ENCODE data around the gene CUTC.
"Not testable (repeated sequence)": the region's sequence is repeated elsewhere in the genome, so short reads cannot be mapped to it uniquely, and the experiment has no call there.

Gene CUTC

GRCh38 chr10:99733366-99733765 is 1.3 kb downstream of the CUTC start:
- Histone ChIP-seq H3K27me3 (replicated peaks; ENCODE audit: insufficient read depth, low read length) (no peaks in the 10 kb centered on the region), H3K4me1 (ENCODE audit: low read length) (no peaks in the 10 kb centered on the region), H3F3A (ENCODE audit: insufficient read depth, low read length) (peaks cover 8% of the 10 kb centered on the region), H2AFZ (ENCODE audit: low read length) (no peak overlapping the region), H3K4me2 (ENCODE audit: low read depth, low read length) (peak overlapping the region; percentile 37; the same call in 1 of the 2 replicates), H3K9ac (ENCODE audit: low read length) (no peak overlapping the region), H3K79me2 (ENCODE audit: low read length) (peaks cover 40% of the 10 kb centered on the region), H3K9me3 (replicated peaks; ENCODE audit: insufficient read depth, low read length) (no peaks in the 10 kb centered on the region), H3K36me3 (replicated peaks; ENCODE audit: insufficient read depth, low read length) (0 out of 2 replicates have a peak, but pooled peaks cover 6% of the 10 kb centered on the region), H3K4me3 (ENCODE audit: low read length) (no peak overlapping the region), H3K9me2 (replicated peaks; ENCODE audit: insufficient read depth, low read length) (no peaks in the 10 kb centered on the region), H3K27ac (ENCODE audit: low read length) (no peak overlapping the region), H4K20me1 (ENCODE audit: insufficient read depth, low read length) (no peaks in the 10 kb centered on the region)
- TF ChIP-seq EZH2 (optimal IDR thresholded peaks at IDR 0.05; ENCODE audit: low read depth, low read length) (no peak), CTCF (IDR thresholded peaks at IDR 0.05; ENCODE audit: low read length) (no peak), EZH2phosphoT487 (IDR thresholded peaks at IDR 0.05; ENCODE audit: low read length) (no peak)
- DNase-seq, result no peak

GRCh38 chr10:99734111-99734510 is 2.1 kb downstream of the CUTC start:
- not testable (repeated sequence) for H3F3A ChIP-seq (ENCODE audit: insufficient read depth, low read length); H3K9me2 ChIP-seq (replicated peaks; ENCODE audit: insufficient read depth, low read length); H3K4me3 ChIP-seq (ENCODE audit: low read length); H3K27me3 ChIP-seq (replicated peaks; ENCODE audit: insufficient read depth, low read length); H3K4me1 ChIP-seq (ENCODE audit: low read length); H3K9me3 ChIP-seq (replicated peaks; ENCODE audit: insufficient read depth, low read length); DNase-seq; H4K20me1 ChIP-seq (ENCODE audit: insufficient read depth, low read length); H3K4me2 ChIP-seq (ENCODE audit: low read depth, low read length); H2AFZ ChIP-seq (ENCODE audit: low read length); H3K36me3 ChIP-seq (replicated peaks; ENCODE audit: insufficient read depth, low read length); H3K9ac ChIP-seq (ENCODE audit: low read length); H3K27ac ChIP-seq (ENCODE audit: low read length)
- peaks cover 40% of the 10 kb centered on the region for H3K79me2 ChIP-seq (ENCODE audit: low read length)

- no peak overlapping the region for H3K4me3 ChIP-seq (ENCODE audit: low read length)
- no peaks in the 10 kb centered on the region for H3K9me2 ChIP-seq (replicated peaks; ENCODE audit: insufficient read depth, low read length)
- no peaks in the 10 kb centered on the region for H3K9me3 ChIP-seq (replicated peaks; ENCODE audit: insufficient read depth, low read length)
- H4K20me1 ChIP-seq (ENCODE audit: insufficient read depth, low read length), result no peaks in the 10 kb centered on the region
- H3K79me2 ChIP-seq (ENCODE audit: low read length), result peaks cover 9% of the 10 kb centered on the region; the same call in 1 of the 2 replicates
- no peak overlapping the region for H3K4me2 ChIP-seq (ENCODE audit: low read depth, low read length)
- H3F3A ChIP-seq (ENCODE audit: insufficient read depth, low read length), result no peaks in the 10 kb centered on the region
- no peak for DNase-seq
- H3K27ac ChIP-seq (ENCODE audit: low read length), result no peak overlapping the region
- peaks cover 20% of the 10 kb centered on the region for H3K36me3 ChIP-seq (replicated peaks; ENCODE audit: insufficient read depth, low read length)
- TF ChIP-seq EZH2 (optimal IDR thresholded peaks at IDR 0.05; ENCODE audit: low read depth, low read length), result no peak
- no peak for TF ChIP-seq CTCF (IDR thresholded peaks at IDR 0.05; ENCODE audit: low read length)
- TF ChIP-seq EZH2phosphoT487 (IDR thresholded peaks at IDR 0.05; ENCODE audit: low read length), result no peak
- no peak overlapping the region for H3K9ac ChIP-seq (ENCODE audit: low read length)
- no peaks in the 10 kb centered on the region for H3K27me3 ChIP-seq (replicated peaks; ENCODE audit: insufficient read depth, low read length)
- no peak overlapping the region for H2AFZ ChIP-seq (ENCODE audit: low read length)
- H3K4me1 ChIP-seq (ENCODE audit: low read length), result no peaks in the 10 kb centered on the region
Observed at GRCh38 chr10:99740260-99740659, 8.2 kb downstream of the CUTC start.

- DNase-seq, result no peak
- Histone ChIP-seq H3K27ac (ENCODE audit: low read length) (no peak overlapping the region), H3K4me1 (ENCODE audit: low read length) (no peaks in the 10 kb centered on the region), H3K9ac (ENCODE audit: low read length) (no peak overlapping the region), H3K4me2 (ENCODE audit: low read depth, low read length) (no peak overlapping the region), H3K27me3 (replicated peaks; ENCODE audit: insufficient read depth, low read length) (no peaks in the 10 kb centered on the region), H2AFZ (ENCODE audit: low read length) (no peak overlapping the region), H3K36me3 (replicated peaks; ENCODE audit: insufficient read depth, low read length) (peaks cover 20% of the 10 kb centered on the region), H3K9me2 (replicated peaks; ENCODE audit: insufficient read depth, low read length) (no peaks in the 10 kb centered on the region), H3K4me3 (ENCODE audit: low read length) (no peak overlapping the region), H4K20me1 (ENCODE audit: insufficient read depth, low read length) (no peaks in the 10 kb centered on the region), H3K79me2 (ENCODE audit: low read length) (peaks cover 9% of the 10 kb centered on the region; the same call in 1 of the 2 replicates), H3K9me3 (replicated peaks; ENCODE audit: insufficient read depth, low read length) (no peaks in the 10 kb centered on the region), H3F3A (ENCODE audit: insufficient read depth, low read length) (no peaks in the 10 kb centered on the region)
- TF ChIP-seq EZH2phosphoT487 (IDR thresholded peaks at IDR 0.05; ENCODE audit: low read length) (no peak), EZH2 (optimal IDR thresholded peaks at IDR 0.05; ENCODE audit: low read depth, low read length) (no peak), CTCF (IDR thresholded peaks at IDR 0.05; ENCODE audit: low read length) (no peak)
Observed at GRCh38 chr10:99740933-99741559, 9.0 kb downstream of the CUTC start.

All from MM.1S (cell line).